ENCODE measurements around the gene SSRP1.

DNA sequence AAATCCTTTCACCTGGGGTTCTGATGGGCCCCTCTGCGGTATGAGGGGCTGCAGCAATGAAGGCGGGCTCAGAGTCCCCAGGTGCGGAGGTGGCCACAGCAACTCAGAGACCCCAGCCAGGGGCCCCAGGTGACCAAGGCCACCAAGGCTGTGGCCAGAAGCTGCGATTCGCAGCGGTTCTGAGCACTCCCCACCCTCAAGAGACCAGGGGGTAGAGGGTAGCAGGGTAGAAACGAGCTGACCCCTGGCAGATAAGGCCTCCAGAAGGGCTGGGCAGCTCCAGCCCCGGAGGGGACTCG, 11.9 kb downstream of the SSRP1 start:
- TF ChIP-seq, protein P1, sequence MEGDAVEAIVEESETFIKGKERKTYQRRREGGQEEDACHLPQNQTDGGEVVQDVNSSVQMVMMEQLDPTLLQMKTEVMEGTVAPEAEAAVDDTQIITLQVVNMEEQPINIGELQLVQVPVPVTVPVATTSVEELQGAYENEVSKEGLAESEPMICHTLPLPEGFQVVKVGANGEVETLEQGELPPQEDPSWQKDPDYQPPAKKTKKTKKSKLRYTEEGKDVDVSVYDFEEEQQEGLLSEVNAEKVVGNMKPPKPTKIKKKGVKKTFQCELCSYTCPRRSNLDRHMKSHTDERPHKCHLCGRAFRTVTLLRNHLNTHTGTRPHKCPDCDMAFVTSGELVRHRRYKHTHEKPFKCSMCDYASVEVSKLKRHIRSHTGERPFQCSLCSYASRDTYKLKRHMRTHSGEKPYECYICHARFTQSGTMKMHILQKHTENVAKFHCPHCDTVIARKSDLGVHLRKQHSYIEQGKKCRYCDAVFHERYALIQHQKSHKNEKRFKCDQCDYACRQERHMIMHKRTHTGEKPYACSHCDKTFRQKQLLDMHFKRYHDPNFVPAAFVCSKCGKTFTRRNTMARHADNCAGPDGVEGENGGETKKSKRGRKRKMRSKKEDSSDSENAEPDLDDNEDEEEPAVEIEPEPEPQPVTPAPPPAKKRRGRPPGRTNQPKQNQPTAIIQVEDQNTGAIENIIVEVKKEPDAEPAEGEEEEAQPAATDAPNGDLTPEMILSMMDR (IDR thresholded peaks at IDR 0.05) = no peak
- no peak for TF ChIP-seq POLR2A (IDR thresholded peaks at IDR 0.05)

All from adrenal gland (tissue), 5 donors.